Activated CD8-positive, alpha-beta memory T cell treated with anti-CD3 and anti-CD28 coated beads, Interleukin-2, amount 10 ng/mL, durations not matched to agents 7 days and 5 days (primary cell): ENCODE data around the gene ZNF697. TPM values are rescaled to one million over a fixed set of nuclear protein-coding genes. Genes with fewer than 3 reads are reported as not detected.

ENCODE experiments used
- ATAC-seq: fragments of 150-1000 bp; cut with Tn5 transposase; one replicate; pipeline ENCODE4 v1.10.0; 2021; ENCODE audit warnings: moderate library complexity
- CTCF ChIA-PET: fragments of 350-600 bp; sonication (Branson Sonifier 250); formaldehyde crosslinking; loops from one replicate; lab custom pipeline; 2021; ENCODE audit warnings: antibody characterized with exemption; lab: Charles Lee
- DNase-seq: peaks from one replicate; pipeline ENCODE4 v3.0.0-alpha.2; 2020
- H3K27ac Mint-ChIP-seq: one replicate; pipeline ENCODE4 v1.8.0; 2021; ENCODE audit warnings: mild to moderate bottlenecking, mixed read lengths
- H3K27me3 Mint-ChIP-seq: one replicate; pipeline ENCODE4 v1.8.0; 2021; ENCODE audit warnings: mixed read lengths
- H3K36me3 Mint-ChIP-seq: one replicate; pipeline ENCODE4 v1.8.0; 2021; ENCODE audit warnings: mild to moderate bottlenecking, mixed read lengths
- H3K4me1 Mint-ChIP-seq: one replicate; pipeline ENCODE4 v1.8.0; 2021; ENCODE audit warnings: mixed read lengths
- H3K4me3 Mint-ChIP-seq: one replicate; pipeline ENCODE4 v1.8.0; 2021; ENCODE audit warnings: mild to moderate bottlenecking, moderate library complexity, mixed read lengths
- H3K9me3 Mint-ChIP-seq: one replicate; pipeline ENCODE4 v1.8.0; 2022; ENCODE audit warnings: low read depth, mixed read lengths
- total RNA-seq, 2 experiments: library from RNA; stranded (reverse); gene quantifications; one replicate each; pipeline ENCODE4 v1.2.3, GENCODE V29; 2021

Gene ZNF697
- total RNA-seq, 2 experiments from 2014 or later = 0.06 to 0.47 TPM

DNA sequence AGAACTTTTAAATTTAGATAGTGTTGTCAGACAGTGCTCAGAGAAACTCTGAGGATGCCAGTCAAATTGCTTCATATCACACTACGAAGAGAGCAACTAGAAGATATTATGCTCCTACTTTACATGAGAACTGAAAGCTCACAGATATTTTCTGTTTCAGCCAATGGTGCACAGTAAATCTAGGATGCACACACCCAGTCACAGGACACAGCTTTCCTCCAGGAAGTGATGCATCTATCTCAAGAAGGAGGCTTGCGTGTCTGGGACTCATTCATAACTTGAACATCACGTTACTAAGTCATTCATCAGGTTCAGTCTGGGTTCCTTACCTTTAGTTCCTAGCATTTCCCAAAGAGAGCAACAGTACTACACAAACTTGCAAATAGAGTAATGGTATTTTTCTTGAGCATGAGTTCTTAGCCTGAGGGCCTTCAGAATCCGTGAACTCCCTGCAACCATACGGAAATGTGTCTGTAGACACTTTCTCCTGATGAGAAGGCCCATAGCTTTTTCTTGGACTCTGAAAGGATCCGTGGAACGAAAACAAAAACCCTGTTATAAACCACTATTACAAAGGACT lies 12.2 kb downstream of the ZNF697 start:
- ATAC-seq (no peak), DNase-seq (no peak)
- Mint-ChIP-seq H3K4me1 (no peaks in the 10 kb centered on the region), H3K9me3 (no peaks in the 10 kb centered on the region), H3K27me3 (peaks cover 38% of the 10 kb centered on the region), H3K4me3 (no peak overlapping the region), H3K36me3 (no peaks in the 10 kb centered on the region), H3K27ac (no peak overlapping the region)
- CTCF ChIA-PET = no interaction called here

- Mint-ChIP-seq H3K4me1 (no peaks in the 10 kb centered on the region), H3K36me3 (no peaks in the 10 kb centered on the region), H3K27me3 (peaks cover 51% of the 10 kb centered on the region), H3K27ac (no peak overlapping the region), H3K4me3 (no peak overlapping the region), H3K9me3 (no peaks in the 10 kb centered on the region)
- ATAC-seq (no peak), DNase-seq (no peak)
- CTCF ChIA-PET = no interaction called here
Observed at GRCh38 chr1:119634016-119634415, 14.1 kb downstream of the ZNF697 start.

GRCh38 chr1:119633575-119633974 lies 14.5 kb downstream of the ZNF697 start:
- Mint-ChIP-seq H3K36me3 (no peaks in the 10 kb centered on the region), H3K4me3 (no peak overlapping the region), H3K27me3 (peaks cover 54% of the 10 kb centered on the region), H3K4me1 (no peaks in the 10 kb centered on the region), H3K9me3 (no peaks in the 10 kb centered on the region), H3K27ac (no peak overlapping the region)
- CTCF ChIA-PET = no interaction called here
- ATAC-seq = no peak
- no peak for DNase-seq

DNA sequence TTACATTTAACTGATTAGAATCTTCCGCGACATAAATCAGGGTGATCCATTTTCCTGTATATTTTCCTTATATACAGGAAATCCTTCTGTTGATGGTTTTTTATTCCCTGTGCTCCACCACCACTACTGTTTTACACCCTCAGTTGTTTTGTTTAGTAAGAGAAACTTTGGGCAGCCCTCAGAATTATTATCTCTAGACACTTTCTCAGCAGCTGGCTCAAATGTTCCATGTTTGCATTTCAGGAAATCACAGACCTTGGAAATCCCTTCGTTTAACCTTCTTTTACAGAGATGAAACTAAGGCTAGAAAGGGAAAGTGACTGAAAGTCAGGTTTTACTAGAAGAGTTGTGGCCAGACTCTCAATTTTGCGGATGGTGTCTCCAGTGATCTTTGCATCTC lies 15.2 kb downstream of the ZNF697 start:
- H3K27ac Mint-ChIP-seq = no peak overlapping the region
- peaks cover 60% of the 10 kb centered on the region for H3K27me3 Mint-ChIP-seq
- no peaks in the 10 kb centered on the region for H3K4me1 Mint-ChIP-seq
- no peak for DNase-seq
- CTCF ChIA-PET = interaction anchor here (1.0 kb wide), 1 partner anchor 9 kb away, joined by 3 read pairs; no protein-coding TSS in a partner anchor
- no peaks in the 10 kb centered on the region for H3K9me3 Mint-ChIP-seq
- no peak for ATAC-seq
- no peaks in the 10 kb centered on the region for H3K36me3 Mint-ChIP-seq
- H3K4me3 Mint-ChIP-seq = no peak overlapping the region

- CTCF ChIA-PET = interaction anchor here (1.0 kb wide), 1 partner anchor 10 kb away, joined by 3 read pairs; no protein-coding TSS in a partner anchor
- DNase-seq (no peak), ATAC-seq (no peak)
- no peaks in the 10 kb centered on the region for H3K36me3 Mint-ChIP-seq
- H3K4me1 Mint-ChIP-seq = no peaks in the 10 kb centered on the region
- H3K4me3 Mint-ChIP-seq = no peak overlapping the region
- peaks cover 61% of the 10 kb centered on the region for H3K27me3 Mint-ChIP-seq
- H3K9me3 Mint-ChIP-seq = no peaks in the 10 kb centered on the region
- no peak overlapping the region for H3K27ac Mint-ChIP-seq
Observed at GRCh38 chr1:119632103-119632490, 16.0 kb downstream of the ZNF697 start.

DNA sequence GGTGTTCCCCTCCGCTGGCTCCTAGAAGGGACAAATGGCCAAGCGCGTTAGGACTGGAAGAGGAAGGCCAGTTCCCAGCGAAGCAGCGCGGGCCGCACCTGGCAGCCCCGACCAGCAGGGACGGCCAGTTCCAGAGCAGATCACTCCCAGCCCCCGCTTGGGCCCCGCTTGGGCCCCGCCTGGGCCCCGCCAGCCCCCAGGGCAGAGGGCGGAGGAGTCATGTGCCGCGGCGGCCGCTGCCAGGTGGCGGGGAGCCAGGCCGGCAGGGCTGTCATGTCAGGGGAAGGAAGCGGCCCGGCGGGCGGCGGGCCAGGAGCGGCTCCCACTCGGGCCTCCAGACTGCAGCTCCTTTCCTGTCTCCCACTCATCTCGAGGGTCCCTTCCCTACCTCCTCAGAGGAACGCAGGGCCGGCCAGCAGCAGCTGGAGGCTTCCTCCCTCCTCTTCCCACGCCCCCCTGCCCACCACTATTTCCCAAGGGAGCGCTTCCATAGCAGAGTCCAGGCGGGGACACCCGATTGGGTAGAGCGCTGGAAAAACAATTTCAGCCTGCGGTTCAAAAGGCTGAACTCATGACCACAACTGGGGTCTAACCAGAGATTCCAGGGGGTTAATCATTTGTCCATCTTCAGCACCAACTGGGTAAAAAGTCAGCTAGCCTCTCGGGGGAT lies 16.5 kb downstream of the ZNF697 start:
- no peaks in the 10 kb centered on the region for H3K4me1 Mint-ChIP-seq
- CTCF ChIA-PET = interaction anchor here (1.0 kb wide), 1 partner anchor 11 kb away, joined by 3 read pairs; no protein-coding TSS in a partner anchor
- H3K9me3 Mint-ChIP-seq = no peaks in the 10 kb centered on the region
- peaks cover 67% of the 10 kb centered on the region for H3K27me3 Mint-ChIP-seq
- H3K27ac Mint-ChIP-seq = no peak overlapping the region
- H3K36me3 Mint-ChIP-seq = no peaks in the 10 kb centered on the region
- no peak for ATAC-seq
- H3K4me3 Mint-ChIP-seq = no peak overlapping the region
- DNase-seq = no peak

DNA sequence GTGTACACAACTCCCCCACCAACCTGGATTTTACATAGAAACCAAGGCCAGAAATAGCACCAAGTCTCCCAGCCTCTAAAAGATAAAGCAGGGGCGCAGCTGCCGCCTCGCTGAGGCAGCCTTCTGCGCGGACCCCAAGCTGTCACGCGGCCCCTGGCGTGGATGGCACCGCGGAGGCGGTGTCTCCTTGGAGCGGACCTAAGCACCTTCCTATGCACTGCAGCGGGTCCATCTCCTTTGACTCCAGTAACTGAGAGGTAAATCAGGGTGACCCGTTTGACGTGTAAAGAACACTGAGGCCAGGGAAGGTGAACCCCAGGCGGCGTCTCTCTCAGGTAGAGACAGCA lies 17.0 kb downstream of the ZNF697 start:
- Mint-ChIP-seq H3K27ac (no peak overlapping the region), H3K27me3 (peaks cover 71% of the 10 kb centered on the region), H3K9me3 (no peaks in the 10 kb centered on the region), H3K36me3 (no peaks in the 10 kb centered on the region), H3K4me1 (no peaks in the 10 kb centered on the region), H3K4me3 (no peak overlapping the region)
- CTCF ChIA-PET = no interaction called here
- ATAC-seq = no peak
- no peak for DNase-seq

DNA sequence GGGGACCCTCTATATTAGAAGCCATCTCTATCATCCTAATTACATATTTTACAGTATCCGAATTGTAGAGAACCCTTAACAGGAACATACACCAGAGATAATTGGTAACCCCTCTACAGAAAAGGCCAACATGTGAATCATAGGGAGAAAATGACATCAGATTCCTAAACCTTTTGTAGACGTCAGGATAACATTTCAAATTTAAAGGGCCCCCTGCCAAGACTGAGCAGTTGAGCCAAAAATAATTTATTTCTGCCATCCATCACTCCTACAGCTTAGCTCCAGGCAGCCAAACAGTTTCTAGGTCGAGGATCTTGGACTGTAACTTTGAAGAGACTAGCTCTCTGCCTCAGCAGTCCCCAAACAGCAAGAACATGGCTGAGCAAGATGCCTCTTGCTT lies 21.2 kb downstream of the ZNF697 start:
- Mint-ChIP-seq H3K4me3 (no peak overlapping the region), H3K9me3 (no peaks in the 10 kb centered on the region), H3K27me3 (peaks cover 46% of the 10 kb centered on the region), H3K36me3 (no peaks in the 10 kb centered on the region), H3K4me1 (peaks cover 5% of the 10 kb centered on the region), H3K27ac (no peak overlapping the region)
- DNase-seq (no peak), ATAC-seq (no peak)
- CTCF ChIA-PET = interaction anchor here (2.4 to 3.4 kb wide), 2 partner anchors 15 to 16 kb away, joined by 8 to 12 read pairs; no protein-coding TSS in a partner anchor

DNA sequence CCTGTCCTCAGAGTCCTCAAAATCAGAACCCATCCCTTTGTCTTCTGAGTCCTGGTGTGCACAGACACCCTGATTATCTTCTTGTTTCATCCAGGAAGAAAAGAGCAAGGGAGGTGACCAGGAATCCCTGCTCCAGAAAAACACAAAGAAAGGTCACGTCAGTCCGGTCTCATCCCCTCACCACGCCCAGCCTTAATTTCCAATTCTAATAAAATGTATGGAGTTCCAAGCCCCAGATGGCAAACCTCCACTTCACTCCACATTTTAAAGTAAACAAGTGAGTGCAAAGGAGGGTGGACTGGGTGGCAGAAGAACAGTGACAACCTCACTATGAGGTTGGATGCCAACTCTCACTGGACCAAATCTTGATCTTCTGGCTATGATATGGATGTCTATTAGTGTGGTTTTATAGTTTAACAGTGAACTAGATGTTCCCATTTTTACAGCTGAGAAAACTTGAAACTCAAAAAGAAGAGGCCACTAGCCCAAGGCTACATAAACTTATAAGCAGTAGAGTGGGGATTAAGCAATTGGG lies 22.0 kb downstream of the ZNF697 start:
- no peaks in the 10 kb centered on the region for H3K9me3 Mint-ChIP-seq
- DNase-seq (no peak), ATAC-seq (no peak)
- no peaks in the 10 kb centered on the region for H3K36me3 Mint-ChIP-seq
- H3K4me1 Mint-ChIP-seq = peaks cover 5% of the 10 kb centered on the region
- peaks cover 48% of the 10 kb centered on the region for H3K27me3 Mint-ChIP-seq
- CTCF ChIA-PET = interaction anchor here (3.4 kb wide), 1 partner anchor 15 kb away, joined by 12 read pairs; no protein-coding TSS in a partner anchor
- no peak overlapping the region for H3K27ac Mint-ChIP-seq
- H3K4me3 Mint-ChIP-seq = no peak overlapping the region

GRCh38 chr1:119623678-119624077 lies 24.4 kb downstream of the ZNF697 start:
- CTCF ChIA-PET = interaction anchor here (3.4 kb wide), 1 partner anchor 12 kb away, joined by 12 read pairs; no protein-coding TSS in a partner anchor
- no peak overlapping the region for H3K27ac Mint-ChIP-seq
- peaks cover 5% of the 10 kb centered on the region for H3K4me1 Mint-ChIP-seq
- no peak overlapping the region for H3K4me3 Mint-ChIP-seq
- H3K9me3 Mint-ChIP-seq = no peaks in the 10 kb centered on the region
- DNase-seq = no peak
- peaks cover 40% of the 10 kb centered on the region for H3K27me3 Mint-ChIP-seq
- no peaks in the 10 kb centered on the region for H3K36me3 Mint-ChIP-seq
- ATAC-seq = no peak

DNA sequence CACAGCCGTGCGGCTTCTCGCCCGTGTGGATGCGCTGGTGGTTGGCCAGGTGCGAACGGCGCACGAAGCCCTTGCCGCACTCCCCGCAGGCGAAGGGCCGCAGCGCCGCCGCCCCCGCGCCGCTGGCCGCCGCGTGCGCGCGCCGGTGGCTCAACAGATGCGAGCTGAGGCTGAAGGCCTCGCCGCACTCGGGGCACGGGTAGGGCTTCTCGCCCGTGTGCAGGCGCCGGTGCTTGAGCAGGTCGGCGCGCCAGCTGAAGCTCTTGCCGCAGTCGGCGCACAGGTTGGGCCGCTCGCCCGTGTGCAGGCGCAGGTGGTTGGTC lies 24.9 kb downstream of the ZNF697 start:
- CTCF ChIA-PET = no interaction called here
- H3K4me3 Mint-ChIP-seq = no peak overlapping the region
- no peak for ATAC-seq
- H3K4me1 Mint-ChIP-seq = peaks cover 5% of the 10 kb centered on the region
- H3K9me3 Mint-ChIP-seq = no peaks in the 10 kb centered on the region
- peaks cover 35% of the 10 kb centered on the region for H3K27me3 Mint-ChIP-seq
- H3K36me3 Mint-ChIP-seq = no peaks in the 10 kb centered on the region
- H3K27ac Mint-ChIP-seq = no peak overlapping the region
- no peak for DNase-seq

GRCh38 chr1:119622311-119623192 lies 25.5 kb downstream of the ZNF697 start:
- Mint-ChIP-seq H3K4me3 (no peak overlapping the region), H3K4me1 (peaks cover 5% of the 10 kb centered on the region), H3K36me3 (no peaks in the 10 kb centered on the region), H3K27ac (no peak overlapping the region), H3K27me3 (peaks cover 36% of the 10 kb centered on the region), H3K9me3 (no peaks in the 10 kb centered on the region)
- ATAC-seq (no peak), DNase-seq (no peak)
- CTCF ChIA-PET = no interaction called here

- CTCF ChIA-PET = no interaction called here
Observed at GRCh38 chr1:119621705-119622104, 26.4 kb downstream of the ZNF697 start.

More at GRCh38 chr1:119621705-119622104, 26.4 kb downstream of the ZNF697 start:
- Mint-ChIP-seq H3K27me3 (peaks cover 31% of the 10 kb centered on the region), H3K9me3 (no peaks in the 10 kb centered on the region), H3K36me3 (no peaks in the 10 kb centered on the region), H3K4me1 (peaks cover 5% of the 10 kb centered on the region), H3K4me3 (no peak overlapping the region), H3K27ac (no peak overlapping the region)
- DNase-seq (no peak), ATAC-seq (no peak)
